CD14-positive monocyte (primary cell): ENCODE data around the gene DMBT1. TPM values are rescaled to one million over a fixed set of nuclear protein-coding genes. Genes with fewer than 3 reads are reported as not detected.

Experiments
- DNase-seq, 3 donors: peaks; one replicate each; pipeline ENCODE4 v3.0.0-alpha.2; 2011 to 2022
- H2AFZ ChIP-seq: 2 replicates; pipeline ENCODE4 v1.6.0; 2012; ENCODE audit warnings: mild to moderate bottlenecking, low read depth, low read length, inconsistent platforms; ENCODE audit not compliant: insufficient read depth, poor library complexity, severe bottlenecking
- H3K27ac ChIP-seq, 2 donors: 1 replicate in 1 of 2; 2 replicates in 1 of 2; pipeline ENCODE4 v1.5.1; 2012 to 2013; ENCODE audit warnings: low read length in 2 of 2, control low read depth in 1 of 2, inconsistent platforms in 1 of 2, low read depth in 1 of 2, mild to moderate bottlenecking in 1 of 2
- H3K27me3 ChIP-seq, 2 donors: one replicate each; pipeline versions ENCODE4 v1.6.0 to v1.6.1; 2011 to 2013; ENCODE audit warnings: low read length in 2 of 2; ENCODE audit not compliant: control insufficient read depth in 2 of 2, insufficient read depth in 2 of 2
- H3K36me3 ChIP-seq, 2 donors: replicated peaks in 1 of 2; 1 replicate in 1 of 2; 2 replicates in 1 of 2; pipeline versions ENCODE4 v1.5.1 to v1.6.1; 2012 to 2013; ENCODE audit warnings: low read length in 2 of 2, control low read depth in 1 of 2, inconsistent platforms in 1 of 2, mild to moderate bottlenecking in 1 of 2; ENCODE audit not compliant: insufficient read depth in 2 of 2, control insufficient read depth in 1 of 2
- H3K4me1 ChIP-seq, 2 donors: 1 replicate in 1 of 2; 2 replicates in 1 of 2; pipeline versions ENCODE4 v1.5.1 to v1.6.1; 2012 to 2013; ENCODE audit warnings: low read length in 2 of 2, control low read depth in 1 of 2, inconsistent platforms in 1 of 2, mild to moderate bottlenecking in 1 of 2, moderate library complexity in 1 of 2; ENCODE audit not compliant: insufficient read depth in 2 of 2, control insufficient read depth in 1 of 2
- H3K4me2 ChIP-seq: replicated peaks from 2 replicates; pipeline ENCODE3; 2012; ENCODE audit warnings: low read length, moderate library complexity, mild to moderate bottlenecking; ENCODE audit not compliant: poor library complexity, severe bottlenecking; ENCODE audit errors: extremely low read depth
- H3K4me3 ChIP-seq, 3 experiments: fragments of 200-600 bp in 1 of 3; sonication (generic) in 1 of 3; replicated peaks in 1 of 3; 1 replicate in 2 of 3; 2 replicates in 1 of 3; pipeline ENCODE4 v1.5.1; 2011 to 2013; ENCODE audit warnings: low read length in 3 of 3, mild to moderate bottlenecking in 3 of 3, control low read depth in 2 of 3, low read depth in 2 of 3, inconsistent platforms in 1 of 3, moderate library complexity in 1 of 3
- H3K79me2 ChIP-seq: 2 replicates; pipeline ENCODE4 v1.6.0; 2012; ENCODE audit warnings: mild to moderate bottlenecking, control low read depth, inconsistent platforms, low read length, moderate library complexity; ENCODE audit not compliant: insufficient read depth
- H3K9ac ChIP-seq: 2 replicates; pipeline ENCODE4 v1.6.0; 2017; ENCODE audit warnings: low read length, mild to moderate bottlenecking; ENCODE audit not compliant: insufficient read depth, poor library complexity, severe bottlenecking
- H3K9me3 ChIP-seq, 2 donors: replicated peaks in 1 of 2; 1 replicate in 1 of 2; 2 replicates in 1 of 2; pipeline versions ENCODE4 v1.5.1 to v1.6.1; 2012 to 2013; ENCODE audit warnings: low read length in 2 of 2, control low read depth in 1 of 2; ENCODE audit not compliant: control insufficient read depth in 1 of 2, insufficient read depth in 1 of 2
- H4K20me1 ChIP-seq: 2 replicates; pipeline ENCODE4 v1.6.0; 2012; ENCODE audit warnings: mild to moderate bottlenecking, low read length, control low read depth, moderate library complexity; ENCODE audit not compliant: insufficient read depth
- H3K27ac Mint-ChIP-seq, 7 donors: one replicate each; pipeline ENCODE4 v1.8.0; 2020; ENCODE audit warnings: mild to moderate bottlenecking in 7 of 7, mixed read lengths in 7 of 7, moderate library complexity in 6 of 7, inconsistent platforms in 2 of 7
- H3K27me3 Mint-ChIP-seq, 3 donors: one replicate each; pipeline ENCODE4 v1.8.0; 2021 to 2022; ENCODE audit warnings: low read depth in 3 of 3, mild to moderate bottlenecking in 3 of 3, mixed read lengths in 3 of 3, moderate library complexity in 3 of 3, inconsistent platforms in 1 of 3
- H3K36me3 Mint-ChIP-seq, 2 donors: one replicate each; pipeline ENCODE4 v1.8.0; 2020; ENCODE audit warnings: mixed read lengths in 2 of 2, inconsistent platforms in 1 of 2, mild to moderate bottlenecking in 1 of 2
- H3K4me1 Mint-ChIP-seq: one replicate; pipeline ENCODE4 v1.8.0; 2020; ENCODE audit warnings: mild to moderate bottlenecking, mixed read lengths
- H3K4me3 Mint-ChIP-seq, 2 donors: one replicate each; pipeline ENCODE4 v1.8.0; 2020; ENCODE audit warnings: mild to moderate bottlenecking in 2 of 2, mixed read lengths in 2 of 2, moderate library complexity in 1 of 2
- H3K9me3 Mint-ChIP-seq, 7 donors: one replicate each; pipeline ENCODE4 v1.8.0; 2020 to 2022; ENCODE audit warnings: mixed read lengths in 7 of 7, mild to moderate bottlenecking in 6 of 7, moderate library complexity in 6 of 7, inconsistent platforms in 2 of 7
- WGBS: methylation state at CpG from one replicate; pipeline ENCODE4 v1.1.5; 2013; ENCODE audit warnings: missing lambda C conversion rate; ENCODE audit not compliant: insufficient coverage; 5-methylcytosine and 5-hydroxymethylcytosine counted together
- intact Hi-C, 2 donors: fragments of 100-400 bp; cut with micrococcal nuclease; formaldehyde crosslinking; loops; one replicate each; pipeline versions ENCODE4 v1.15.0 to v1.15.1; 2023
- polyA plus RNA-seq, 3 donors: library from polyadenylated mRNA; depleted of rRNA in 1 of 3; unstranded in 2 of 3; stranded (reverse) in 1 of 3; fragments of 300-500 nt in 2 of 3; fragments of >200 nt in 1 of 3; fragmentation: Illumina TruSeq in 2 of 3; gene quantifications; 1 replicate in 2 of 3; 2 replicates in 1 of 3; pipeline ENCODE4 v1.2.3, GENCODE V29; 2012 to 2021
- TF ChIP-seq, protein P1 (sequence below): fragments of 200-600 bp; IDR thresholded peaks from one replicate; pipeline ENCODE4 v1.8.0; 2022; ENCODE audit warnings: antibody characterized with exemption, mild to moderate bottlenecking

Gene DMBT1
- polyA plus RNA-seq, 3 donors, result not detected

DNA sequence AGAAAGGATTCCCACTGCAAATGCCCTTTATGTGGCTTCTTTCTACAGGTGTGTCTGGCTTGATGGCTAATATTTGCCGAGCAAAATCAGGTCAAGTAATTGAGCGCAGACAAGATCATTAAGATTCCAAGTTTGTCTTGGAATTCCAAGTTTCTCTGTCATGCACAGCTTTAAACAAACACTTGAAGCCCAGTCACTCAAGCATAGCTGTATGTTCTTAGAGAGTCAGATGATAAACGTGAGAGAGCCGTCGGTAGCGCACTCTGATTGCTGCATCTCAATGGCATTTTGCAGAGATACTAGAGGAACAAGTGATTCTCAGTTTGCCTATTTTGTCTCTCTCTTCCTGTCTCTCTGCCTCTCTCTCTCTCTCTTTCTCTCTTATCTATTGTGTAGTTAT is 658 bp downstream of the DMBT1 start:
- peaks cover 33 to 67% (median 34%) of the 10 kb centered on the region in 3 donors for H3K27me3 Mint-ChIP-seq
- no peaks in the 10 kb centered on the region for H3K36me3 Mint-ChIP-seq
- H3K4me2 ChIP-seq, result no peak overlapping the region
- no peaks in the 10 kb centered on the region for H4K20me1 ChIP-seq
- H3K27ac Mint-ChIP-seq, result no peak overlapping the region
- intact Hi-C loops, result loop anchor here (10.0 kb wide), 2 partner anchors 126 to 266 kb away; no protein-coding TSS in a partner anchor
- no peak overlapping the region for H3K27ac ChIP-seq
- H3K36me3 ChIP-seq, result no peaks in the 10 kb centered on the region
- H3K9me3 ChIP-seq, result no peaks in the 10 kb centered on the region
- no peak overlapping the region for H3K4me3 Mint-ChIP-seq
- H3K79me2 ChIP-seq, result no peaks in the 10 kb centered on the region
- H3K4me1 Mint-ChIP-seq, result peaks cover 6% of the 10 kb centered on the region
- no peak overlapping the region for H3K4me3 ChIP-seq
- peaks cover 16 to 28% of the 10 kb centered on the region in 2 donors for H3K27me3 ChIP-seq
- TF ChIP-seq, protein P1, sequence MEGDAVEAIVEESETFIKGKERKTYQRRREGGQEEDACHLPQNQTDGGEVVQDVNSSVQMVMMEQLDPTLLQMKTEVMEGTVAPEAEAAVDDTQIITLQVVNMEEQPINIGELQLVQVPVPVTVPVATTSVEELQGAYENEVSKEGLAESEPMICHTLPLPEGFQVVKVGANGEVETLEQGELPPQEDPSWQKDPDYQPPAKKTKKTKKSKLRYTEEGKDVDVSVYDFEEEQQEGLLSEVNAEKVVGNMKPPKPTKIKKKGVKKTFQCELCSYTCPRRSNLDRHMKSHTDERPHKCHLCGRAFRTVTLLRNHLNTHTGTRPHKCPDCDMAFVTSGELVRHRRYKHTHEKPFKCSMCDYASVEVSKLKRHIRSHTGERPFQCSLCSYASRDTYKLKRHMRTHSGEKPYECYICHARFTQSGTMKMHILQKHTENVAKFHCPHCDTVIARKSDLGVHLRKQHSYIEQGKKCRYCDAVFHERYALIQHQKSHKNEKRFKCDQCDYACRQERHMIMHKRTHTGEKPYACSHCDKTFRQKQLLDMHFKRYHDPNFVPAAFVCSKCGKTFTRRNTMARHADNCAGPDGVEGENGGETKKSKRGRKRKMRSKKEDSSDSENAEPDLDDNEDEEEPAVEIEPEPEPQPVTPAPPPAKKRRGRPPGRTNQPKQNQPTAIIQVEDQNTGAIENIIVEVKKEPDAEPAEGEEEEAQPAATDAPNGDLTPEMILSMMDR, result no peak
- 86% methylated on average over 2 of the region's 6 CpGs for WGBS
- peaks cover 0 to 4% (median 0%) of the 10 kb centered on the region in 7 donors for H3K9me3 Mint-ChIP-seq
- no peak for DNase-seq
- H2AFZ ChIP-seq, result no peak overlapping the region
- H3K4me1 ChIP-seq, result no peaks in the 10 kb centered on the region
- no peak overlapping the region for H3K9ac ChIP-seq

DNA sequence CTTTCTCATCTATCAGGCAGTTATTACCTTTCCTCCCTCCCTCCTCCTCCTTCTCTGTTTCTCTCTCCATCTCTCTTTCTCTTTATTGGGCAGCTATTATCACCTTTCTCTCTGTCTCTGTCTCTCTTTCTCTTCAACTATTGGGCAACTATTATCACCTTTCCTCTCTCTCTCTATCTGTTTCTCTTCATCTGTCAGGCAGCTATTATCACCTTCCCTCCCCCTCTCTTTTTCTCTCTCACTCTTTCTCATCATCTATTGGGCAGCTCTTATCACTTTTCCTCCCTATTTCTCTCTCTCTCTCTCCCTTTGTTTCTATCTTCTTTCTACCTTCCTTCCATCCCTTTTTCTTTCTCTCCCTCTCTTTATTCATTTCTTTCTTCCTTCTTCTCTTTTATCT is 1.2 kb downstream of the DMBT1 start:
- Histone ChIP-seq H3K4me1 (no peaks in the 10 kb centered on the region), H4K20me1 (no peaks in the 10 kb centered on the region), H3K79me2 (no peaks in the 10 kb centered on the region), H3K9ac (no peak overlapping the region), H3K27ac (no peak overlapping the region), H3K9me3 (no peaks in the 10 kb centered on the region), H3K27me3 (peaks cover 16 to 24% of the 10 kb centered on the region in 2 donors), H2AFZ (no peak overlapping the region), H3K4me2 (no peak overlapping the region), H3K36me3 (no peaks in the 10 kb centered on the region), H3K4me3 (no peak overlapping the region)
- TF ChIP-seq, protein P1, result no peak
- Mint-ChIP-seq H3K36me3 (no peaks in the 10 kb centered on the region), H3K4me1 (peaks cover 6% of the 10 kb centered on the region), H3K9me3 (peaks cover 0 to 3% (median 0%) of the 10 kb centered on the region in 7 donors), H3K27ac (no peak overlapping the region), H3K4me3 (no peak overlapping the region), H3K27me3 (peaks cover 28 to 63% (median 30%) of the 10 kb centered on the region in 3 donors)
- intact Hi-C loops, result loop anchor here (10.0 kb wide), 2 partner anchors 127 to 267 kb away; no protein-coding TSS in a partner anchor
- no peak for DNase-seq
